HepG2 (cell line): ENCODE data around the gene PLXNC1. TPM values are rescaled to one million over a fixed set of nuclear protein-coding genes. Genes with fewer than 3 reads are reported as not detected.

Experiments
- ATAC-seq: fragments of 200-7000 bp; cut with Tn5 transposase; 3 replicates; pipeline ENCODE4 v1.9.1; 2020; ENCODE audit warnings: mild to moderate bottlenecking, moderate library complexity
- BruUV-seq: library from RNA; stranded (reverse); fragments of 400-500 nt; replicated peaks from 2 replicates; lab custom pipeline; 2021; lab: Mats Ljungman, UMichigan
- CTCF ChIA-PET: fragments of 300-600 bp; formaldehyde crosslinking; extraction: SDS; loops from one replicate; lab custom pipeline; 2021; ENCODE audit warnings: low total read pairs, inconsistent platforms, low intra/inter-chr PET ratio; lab: Yijun Ruan, JAX
- POLR2A ChIA-PET: fragments of 350-600 bp; sonication (Branson Sonifier 250); formaldehyde crosslinking; loops from one replicate; lab custom pipeline; 2020; ENCODE audit warnings: antibody characterized with exemption, inconsistent platforms; lab: Yijun Ruan, JAX
- DNase-seq: peaks from one replicate; pipeline ENCODE4 v3.0.0-alpha.2; 2015; ENCODE audit warnings: low spot score
- FAIRE-seq: peaks from 3 replicates; lab custom pipeline; 2011; peaks lifted over from hg19 to GRCh38; lab: Jason Lieb, UNC
- H2AFZ ChIP-seq: one replicate; pipeline ENCODE4 v1.6.1; 2011; ENCODE audit warnings: low read length, inconsistent platforms
- H3K27ac ChIP-seq: fragments of 300-600 bp; 3 replicates; pipeline ENCODE4 v1.8.0; 2011; ENCODE audit warnings: mixed run types, mild to moderate bottlenecking, mixed read lengths, low read length, inconsistent platforms; ENCODE audit not compliant: insufficient read depth; ENCODE audit errors: extremely low read length
- H3K27me3 ChIP-seq, 2 experiments: fragments of 200-600 bp in 1 of 2; 2 replicates in 1 of 2; 3 replicates in 1 of 2; pipeline versions ENCODE4 v1.6.0 to v1.8.0; 2011; ENCODE audit warnings: low read length in 2 of 2, mild to moderate bottlenecking in 2 of 2, moderate library complexity in 2 of 2, inconsistent platforms in 1 of 2; ENCODE audit not compliant: insufficient read depth in 2 of 2, control insufficient read depth in 1 of 2
- H3K36me3 ChIP-seq, 2 experiments: fragments of 200-600 bp in 1 of 2; replicated peaks in 1 of 2; 2 replicates in 1 of 2; 3 replicates in 1 of 2; pipeline versions ENCODE4 v1.5.1 to v1.8.0; 2011; ENCODE audit warnings: low read length in 2 of 2, inconsistent platforms in 1 of 2; ENCODE audit not compliant: insufficient read depth in 2 of 2, control insufficient read depth in 1 of 2
- H3K4me1 ChIP-seq: 2 replicates; pipeline ENCODE4 v1.5.1; 2012; ENCODE audit warnings: low read length, inconsistent platforms; ENCODE audit not compliant: insufficient read depth
- H3K4me2 ChIP-seq: 2 replicates; pipeline ENCODE4 v1.6.0; 2011; ENCODE audit warnings: low read depth, low read length, inconsistent platforms
- H3K4me3 ChIP-seq, 3 experiments: fragments of 200-600 bp in 1 of 3; sonication (generic), shearing (Covaris generic) in 1 of 3; replicated peaks in 1 of 3; 2 replicates each; pipeline ENCODE4 v1.5.1; 2011 to 2016; ENCODE audit warnings: low read length in 3 of 3, inconsistent platforms in 2 of 3, low read depth in 2 of 3, mild to moderate bottlenecking in 2 of 3, control low read depth in 1 of 3, mixed read lengths in 1 of 3; ENCODE audit not compliant: insufficient read depth in 1 of 3
- H3K79me2 ChIP-seq: one replicate; pipeline ENCODE4 v1.6.1; 2011; ENCODE audit warnings: low read length, inconsistent platforms; ENCODE audit not compliant: insufficient read depth
- H3K9ac ChIP-seq: 2 replicates; pipeline ENCODE4 v1.6.0; 2011; ENCODE audit warnings: mild to moderate bottlenecking, low read depth, low read length, inconsistent platforms; ENCODE audit not compliant: insufficient read depth
- H3K9me3 ChIP-seq: 2 replicates; pipeline ENCODE4 v1.5.1; 2012; ENCODE audit warnings: mild to moderate bottlenecking, low read length
- H4K20me1 ChIP-seq: 2 replicates; pipeline ENCODE4 v1.6.0; 2011; ENCODE audit warnings: inconsistent platforms, mild to moderate bottlenecking, low read length, moderate library complexity; ENCODE audit not compliant: insufficient read depth
- AKNA ChIP-seq: sonication (generic); formaldehyde crosslinking; IDR thresholded peaks from 2 replicates; pipeline ENCODE4 v1.4.0; 2020; ENCODE audit warnings: missing genetic modification reagents, borderline replicate concordance
- HNRNPLL ChIP-seq: fragments of 200-400 bp; formaldehyde crosslinking; IDR thresholded peaks from 2 replicates; pipeline ENCODE4 v1.6.1; 2017; ENCODE audit warnings: mild to moderate bottlenecking, low read depth, low read length; ENCODE audit not compliant: poor library complexity, severe bottlenecking
- HOXD1 ChIP-seq: sonication (generic); formaldehyde crosslinking; IDR thresholded peaks from 2 replicates; pipeline ENCODE4 v1.5.0; 2020; ENCODE audit warnings: missing genetic modification reagents
- NCOA2 ChIP-seq: sonication (generic); formaldehyde crosslinking; IDR thresholded peaks from 2 replicates; pipeline ENCODE4 v1.8.0; 2022; ENCODE audit warnings: inconsistent platforms
- POGK ChIP-seq: sonication (generic); formaldehyde crosslinking; conservative IDR thresholded peaks from 2 replicates; pipeline ENCODE4 v1.8.0; 2022; ENCODE audit warnings: mild to moderate bottlenecking, moderate library complexity, missing genetic modification reagents
- ZMYM3 ChIP-seq: sonication (generic); formaldehyde crosslinking; IDR thresholded peaks from 2 replicates; pipeline ENCODE4 v1.5.1; 2020; ENCODE audit warnings: mild to moderate bottlenecking, missing genetic modification reagents
- ZZZ3 ChIP-seq: sonication (generic); formaldehyde crosslinking; IDR thresholded peaks from 2 replicates; pipeline ENCODE4 v1.4.0; 2020; ENCODE audit warnings: missing genetic modification reagents, mild to moderate bottlenecking, borderline replicate concordance
- WGBS: methylation state at CpG from one replicate; pipeline ENCODE4 v1.1.6; 2017; ENCODE audit warnings: low lambda C conversion rate; 5-methylcytosine and 5-hydroxymethylcytosine counted together
- in situ Hi-C: cut with HindIII; loops from 2 replicates; pipeline ENCODE4 v1.10.0; 2017; ENCODE audit warnings: low pct_unique_long_range_greater_than_20kb; ENCODE audit not compliant: extremely low pct_ligation_motif_present
- intact Hi-C: fragments of 100-400 bp; cut with micrococcal nuclease; formaldehyde crosslinking; loops from one replicate; pipeline ENCODE4 v1.10.0; 2022; ENCODE audit not compliant: unreplicated experiment
- polyA plus RNA-seq, 8 experiments: library from polyadenylated mRNA; depleted of rRNA in 3 of 8; stranded (reverse) in 7 of 8; unstranded in 1 of 8; fragments of >200 nt; fragmentation: Illumina TruSeq in 4 of 8; extraction: Trizol in 4 of 8; gene quantifications; 2 replicates each; pipeline versions ENCODE4 v1.2.1 to v1.2.3, GENCODE V29; 2011 to 2016; ENCODE audit warnings: low read depth in 4 of 8, missing spikeins in 1 of 8, mixed read lengths in 1 of 8; ENCODE audit not compliant: insufficient read depth in 1 of 8
- total RNA-seq, 5 experiments: library from RNA; depleted of rRNA; stranded (reverse); fragments of >200 nt; fragmentation: Illumina TruSeq; extraction: Trizol; gene quantifications; 2 replicates each; pipeline ENCODE4 v1.2.3, GENCODE V29; 2016; ENCODE audit warnings: low read depth in 1 of 5
- TF ChIP-seq, protein P1 (sequence below): sonication (generic); formaldehyde crosslinking; IDR thresholded peaks from 2 replicates; pipeline ENCODE4 v1.8.0; 2022; ENCODE audit warnings: missing genetic modification reagents, mild to moderate bottlenecking, moderate library complexity, borderline replicate concordance
- TF ChIP-seq, protein P2 (sequence below): sonication (generic); formaldehyde crosslinking; IDR thresholded peaks from 2 replicates; pipeline ENCODE4 v1.4.0; 2020; ENCODE audit warnings: missing genetic modification reagents, borderline replicate concordance

The PLXNC1 gene
- total and polyA plus RNA-seq, 2 of the 13 experiments (the other 11 are each of a cell fraction or from before 2014, with no cell fraction given): 6.6 to 11.2 TPM

- FAIRE-seq (no peak), ATAC-seq (no peak), DNase-seq (no peak)
- WGBS: 95% methylated on average over 20 of the region's 20 CpGs
- no peaks in the 10 kb centered on the region for H3K79me2 ChIP-seq
- no peaks in the 10 kb centered on the region for H3K27me3 ChIP-seq
- H3K4me1 ChIP-seq: no peaks in the 10 kb centered on the region
- H4K20me1 ChIP-seq: no peaks in the 10 kb centered on the region
- H3K4me2 ChIP-seq: no peak overlapping the region
- POLR2A ChIA-PET: no interaction called here
- H3K36me3 ChIP-seq: peaks cover 6 to 22% of the 10 kb centered on the region in 2 experiments; a peak in 4 of 5 replicates
- no peak overlapping the region for H3K4me3 ChIP-seq
- in situ Hi-C loops: no loop called here
- CTCF ChIA-PET: no interaction called here
- H3K9me3 ChIP-seq: no peaks in the 10 kb centered on the region
- no TSS peak for BruUV-seq
- H3K27ac ChIP-seq: no peak overlapping the region
- intact Hi-C loops: no loop called here
- no peak overlapping the region for H2AFZ ChIP-seq
- H3K9ac ChIP-seq: no peak overlapping the region
- TF ChIP-seq AKNA (CRISPR knock-in tag) (no peak), HOXD1 (CRISPR knock-in tag) (no peak), ZZZ3 (CRISPR knock-in tag) (no peak), HNRNPLL (no peak), POGK (CRISPR knock-in tag) (no peak), NCOA2 (CRISPR knock-in tag) (no peak), ZMYM3 (CRISPR knock-in tag) (no peak)
- TF ChIP-seq, protein P1, sequence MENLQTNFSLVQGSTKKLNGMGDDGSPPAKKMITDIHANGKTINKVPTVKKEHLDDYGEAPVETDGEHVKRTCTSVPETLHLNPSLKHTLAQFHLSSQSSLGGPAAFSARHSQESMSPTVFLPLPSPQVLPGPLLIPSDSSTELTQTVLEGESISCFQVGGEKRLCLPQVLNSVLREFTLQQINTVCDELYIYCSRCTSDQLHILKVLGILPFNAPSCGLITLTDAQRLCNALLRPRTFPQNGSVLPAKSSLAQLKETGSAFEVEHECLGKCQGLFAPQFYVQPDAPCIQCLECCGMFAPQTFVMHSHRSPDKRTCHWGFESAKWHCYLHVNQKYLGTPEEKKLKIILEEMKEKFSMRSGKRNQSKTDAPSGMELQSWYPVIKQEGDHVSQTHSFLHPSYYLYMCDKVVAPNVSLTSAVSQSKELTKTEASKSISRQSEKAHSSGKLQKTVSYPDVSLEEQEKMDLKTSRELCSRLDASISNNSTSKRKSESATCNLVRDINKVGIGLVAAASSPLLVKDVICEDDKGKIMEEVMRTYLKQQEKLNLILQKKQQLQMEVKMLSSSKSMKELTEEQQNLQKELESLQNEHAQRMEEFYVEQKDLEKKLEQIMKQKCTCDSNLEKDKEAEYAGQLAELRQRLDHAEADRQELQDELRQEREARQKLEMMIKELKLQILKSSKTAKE (CRISPR knock-in tag): no peak
- TF ChIP-seq, protein P2, sequence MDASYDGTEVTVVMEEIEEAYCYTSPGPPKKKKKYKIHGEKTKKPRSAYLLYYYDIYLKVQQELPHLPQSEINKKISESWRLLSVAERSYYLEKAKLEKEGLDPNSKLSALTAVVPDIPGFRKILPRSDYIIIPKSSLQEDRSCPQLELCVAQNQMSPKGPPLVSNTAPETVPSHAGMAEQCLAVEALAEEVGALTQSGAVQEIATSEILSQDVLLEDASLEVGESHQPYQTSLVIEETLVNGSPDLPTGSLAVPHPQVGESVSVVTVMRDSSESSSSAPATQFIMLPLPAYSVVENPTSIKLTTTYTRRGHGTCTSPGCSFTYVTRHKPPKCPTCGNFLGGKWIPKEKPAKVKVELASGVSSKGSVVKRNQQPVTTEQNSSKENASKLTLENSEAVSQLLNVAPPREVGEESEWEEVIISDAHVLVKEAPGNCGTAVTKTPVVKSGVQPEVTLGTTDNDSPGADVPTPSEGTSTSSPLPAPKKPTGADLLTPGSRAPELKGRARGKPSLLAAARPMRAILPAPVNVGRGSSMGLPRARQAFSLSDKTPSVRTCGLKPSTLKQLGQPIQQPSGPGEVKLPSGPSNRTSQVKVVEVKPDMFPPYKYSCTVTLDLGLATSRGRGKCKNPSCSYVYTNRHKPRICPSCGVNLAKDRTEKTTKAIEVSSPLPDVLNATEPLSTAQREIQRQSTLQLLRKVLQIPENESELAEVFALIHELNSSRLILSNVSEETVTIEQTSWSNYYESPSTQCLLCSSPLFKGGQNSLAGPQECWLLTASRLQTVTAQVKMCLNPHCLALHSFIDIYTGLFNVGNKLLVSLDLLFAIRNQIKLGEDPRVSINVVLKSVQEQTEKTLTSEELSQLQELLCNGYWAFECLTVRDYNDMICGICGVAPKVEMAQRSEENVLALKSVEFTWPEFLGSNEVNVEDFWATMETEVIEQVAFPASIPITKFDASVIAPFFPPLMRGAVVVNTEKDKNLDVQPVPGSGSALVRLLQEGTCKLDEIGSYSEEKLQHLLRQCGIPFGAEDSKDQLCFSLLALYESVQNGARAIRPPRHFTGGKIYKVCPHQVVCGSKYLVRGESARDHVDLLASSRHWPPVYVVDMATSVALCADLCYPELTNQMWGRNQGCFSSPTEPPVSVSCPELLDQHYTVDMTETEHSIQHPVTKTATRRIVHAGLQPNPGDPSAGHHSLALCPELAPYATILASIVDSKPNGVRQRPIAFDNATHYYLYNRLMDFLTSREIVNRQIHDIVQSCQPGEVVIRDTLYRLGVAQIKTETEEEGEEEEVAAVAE (CRISPR knock-in tag): no peak
Observed at GRCh38 chr12:94263905-94264561, 115.7 kb downstream of the PLXNC1 start.
